OCI-M1 (cell line): ENCODE results near the gene NLK.
A peak's percentile ranks its signal among the peaks of the same experiment; 100 is the strongest.
"Not testable (repeated sequence)": the region's sequence is repeated elsewhere in the genome, so short reads cannot be mapped to it uniquely, and the experiment has no call there.

Experiments
- DNase-seq: peaks from one replicate; lab custom pipeline; 2025; lab: John Stamatoyannopoulos, UW

The NLK gene

GRCh38 chr17:28072936-28073533, 30.6 kb downstream of the NLK start:
- no peak for DNase-seq

- DNase-seq, result no peak
These were observed 31.5 kb downstream of the NLK start for GRCh38 chr17:28074010-28074409.

GRCh38 chr17:28076144-28076543, 33.7 kb downstream of the NLK start:
- DNase-seq, result peak; percentile 58

- not testable (repeated sequence) for DNase-seq
These were observed 34.7 kb downstream of the NLK start for GRCh38 chr17:28077140-28077539.

GRCh38 chr17:28078341-28079229, 36.1 kb downstream of the NLK start:
- peak; percentile 81 for DNase-seq

GRCh38 chr17:28081467-28081866, 39.0 kb downstream of the NLK start:
- no peak for DNase-seq

GRCh38 chr17:28085766-28086165, 43.3 kb downstream of the NLK start:
- DNase-seq, result no peak

GRCh38 chr17:28086519-28086918, 44.0 kb downstream of the NLK start:
- DNase-seq, result no peak

- DNase-seq, result no peak
These were observed 45.3 kb downstream of the NLK start for GRCh38 chr17:28087743-28088142.

- no peak for DNase-seq
These were observed 48.1 kb downstream of the NLK start for GRCh38 chr17:28090551-28090950.

GRCh38 chr17:28092088-28092487, 49.6 kb downstream of the NLK start:
- DNase-seq, result no peak

GRCh38 chr17:28093999-28094716, 51.7 kb downstream of the NLK start:
- DNase-seq, result no peak

- DNase-seq, result no peak
These were observed 54.3 kb downstream of the NLK start for GRCh38 chr17:28096756-28097155.

GRCh38 chr17:28097254-28097653, 54.8 kb downstream of the NLK start:
- no peak for DNase-seq

- no peak for DNase-seq
These were observed 55.4 kb downstream of the NLK start for GRCh38 chr17:28097901-28098300.

GRCh38 chr17:28098591-28098990, 56.1 kb downstream of the NLK start:
- not testable (repeated sequence) for DNase-seq

- no peak for DNase-seq
These were observed 57.8 kb downstream of the NLK start for GRCh38 chr17:28100251-28100650.

- no peak for DNase-seq
These were observed 58.5 kb downstream of the NLK start for GRCh38 chr17:28100936-28101335.

- no peak for DNase-seq
These were observed 59.4 kb downstream of the NLK start for GRCh38 chr17:28101919-28102318.

- DNase-seq, result peak; percentile 83
These were observed 63.0 kb downstream of the NLK start for GRCh38 chr17:28105501-28105900.

- no peak for DNase-seq
These were observed 67.7 kb downstream of the NLK start for GRCh38 chr17:28110184-28110583.

GRCh38 chr17:28112181-28112580, 69.7 kb downstream of the NLK start:
- peak; percentile 60 for DNase-seq

- DNase-seq, result no peak
These were observed 70.1 kb downstream of the NLK start for GRCh38 chr17:28112606-28113005.
